HG03378 (cell line): ENCODE results near the gene LRRC3.

Experiments
- ATAC-seq: cut with Tn5 transposase; IDR thresholded peaks from one replicate; pipeline ENCODE4 v1.9.1; 2021; ENCODE audit warnings: mild to moderate bottlenecking, moderate library complexity; ENCODE audit not compliant: unreplicated experiment

LRRC3 gene

DNA sequence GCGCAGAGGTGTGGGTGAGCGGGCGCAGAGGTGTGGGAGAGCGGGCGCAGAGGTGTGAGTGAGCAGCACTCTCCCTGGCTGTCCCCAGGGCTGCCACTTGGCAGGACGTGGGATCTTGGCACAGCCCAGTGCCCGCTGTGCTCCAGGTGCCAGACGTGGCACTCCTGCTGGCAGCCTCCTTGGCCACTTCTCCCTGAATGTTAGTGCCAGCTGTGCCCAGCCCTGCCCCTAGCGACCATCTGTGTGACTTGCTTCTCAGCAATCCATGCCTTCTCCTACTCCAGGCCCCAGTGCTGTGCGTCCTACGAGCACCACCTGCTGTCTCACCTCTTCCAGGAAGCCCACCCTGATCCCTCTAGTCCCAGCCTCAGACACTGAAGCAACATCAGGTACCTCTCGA is 54.2 kb downstream of the LRRC3 start:
- no peak for ATAC-seq

GRCh38 chr21:44510109-44510507 is 54.8 kb downstream of the LRRC3 start:
- ATAC-seq, result no peak

DNA sequence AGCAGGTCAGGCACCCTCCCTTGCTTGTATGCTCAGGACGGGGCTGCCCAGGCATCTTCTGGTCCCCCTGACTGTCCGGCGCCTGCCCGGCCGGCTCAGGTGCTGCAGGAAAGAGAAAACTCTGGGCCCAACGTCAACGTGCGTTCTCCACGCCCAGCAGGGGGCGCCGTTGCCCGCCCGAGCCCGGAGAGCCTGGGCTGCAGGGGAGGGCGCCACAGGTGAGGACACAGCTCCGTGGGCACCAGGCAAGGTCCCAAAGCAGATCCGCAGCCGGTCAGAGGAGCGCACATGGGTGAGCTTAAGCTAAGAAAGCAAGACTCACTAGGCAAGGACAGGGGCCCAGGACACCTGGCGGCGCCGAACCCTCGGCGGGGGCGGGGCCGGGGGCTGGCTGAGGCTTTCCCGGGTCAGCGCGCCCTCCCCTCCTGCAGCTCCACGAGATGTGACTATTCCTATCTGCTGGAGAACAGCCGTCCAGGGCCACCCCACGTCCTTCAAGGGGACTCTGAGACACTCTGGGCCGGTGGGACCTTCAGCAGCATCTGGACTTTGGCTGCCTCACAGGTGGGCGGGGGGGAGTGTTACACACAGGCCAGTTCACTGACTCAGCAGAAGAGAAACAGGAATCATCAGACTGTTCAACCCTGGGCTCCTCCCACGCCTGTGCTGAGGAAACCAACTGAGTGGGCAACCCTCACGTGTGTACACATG is 55.4 kb downstream of the LRRC3 start:
- ATAC-seq, result no peak

DNA sequence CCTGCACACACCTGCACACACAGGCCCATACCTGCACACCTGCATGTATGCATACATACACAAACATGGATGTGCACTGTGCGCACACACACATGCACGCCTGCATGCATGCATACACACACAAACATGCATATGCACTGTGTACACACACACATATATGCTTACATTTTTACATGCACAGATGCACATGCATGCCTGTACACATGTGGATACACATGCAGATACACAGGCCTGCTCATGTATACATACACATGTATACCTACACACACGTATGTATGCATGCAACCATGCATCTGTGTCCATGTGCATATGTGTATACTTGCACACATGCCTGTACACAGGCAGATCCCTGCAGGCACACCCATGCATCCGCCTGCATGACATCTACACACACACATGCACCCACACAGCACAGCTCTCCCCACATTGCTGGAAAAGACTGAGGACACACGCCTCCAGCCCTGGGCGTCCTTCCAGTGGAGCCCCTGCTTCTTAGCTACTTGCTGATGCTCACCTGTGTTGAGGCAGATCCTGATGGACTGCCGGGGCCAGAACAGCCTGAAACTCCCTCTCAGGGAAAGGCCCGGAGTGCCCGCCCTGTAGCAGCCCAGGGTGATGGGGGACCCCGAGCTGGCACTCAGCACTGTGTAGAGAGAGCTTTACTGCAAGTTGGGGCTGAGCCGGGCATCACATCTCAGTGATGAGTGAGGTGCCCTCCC is 56.1 kb downstream of the LRRC3 start:
- ATAC-seq, result no peak
